ENCODE data around the gene SMARCD1.
"Not testable (repeated sequence)": the region's sequence is repeated elsewhere in the genome, so short reads cannot be mapped to it uniquely, and the experiment has no call there.

SMARCD1 gene

DNA sequence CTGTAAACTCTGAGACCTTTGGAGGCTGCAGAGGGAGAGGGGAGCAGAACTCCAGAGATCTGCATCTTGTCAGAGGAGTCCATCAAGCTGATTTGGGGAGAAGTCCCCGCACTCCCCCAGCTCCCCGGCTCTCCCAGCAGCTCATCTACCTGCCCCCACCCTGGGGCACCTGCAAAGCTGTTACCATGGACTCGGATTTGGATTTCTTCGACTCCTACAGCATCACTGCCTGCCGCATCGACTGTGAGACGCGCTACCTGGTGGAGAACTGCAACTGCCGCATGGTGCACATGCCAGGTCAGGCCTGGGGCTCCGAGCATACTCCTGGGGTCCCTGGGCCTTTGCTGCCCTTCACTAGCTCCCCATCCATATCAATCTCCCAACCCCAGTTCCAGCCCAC, 6.9 kb upstream of the SMARCD1 start:
- no peak for DNase-seq

DNA sequence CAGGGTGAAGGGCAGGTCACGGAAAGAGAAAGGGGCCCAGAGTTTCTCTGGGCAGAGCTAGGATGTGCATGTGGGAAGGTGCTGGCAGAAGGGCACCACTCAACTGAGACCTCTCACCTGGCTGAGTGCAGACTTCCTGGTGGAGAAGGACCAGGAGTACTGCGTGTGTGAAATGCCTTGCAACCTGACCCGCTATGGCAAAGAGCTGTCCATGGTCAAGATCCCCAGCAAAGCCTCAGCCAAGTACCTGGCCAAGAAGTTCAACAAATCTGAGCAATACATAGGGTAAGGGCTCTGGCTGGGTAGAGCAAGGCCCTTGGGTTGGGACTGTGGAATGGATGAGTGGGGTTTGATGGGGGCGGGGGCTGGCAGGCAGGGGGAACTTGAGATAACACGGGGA, 5.4 kb upstream of the SMARCD1 start:
- no peak for DNase-seq

DNA sequence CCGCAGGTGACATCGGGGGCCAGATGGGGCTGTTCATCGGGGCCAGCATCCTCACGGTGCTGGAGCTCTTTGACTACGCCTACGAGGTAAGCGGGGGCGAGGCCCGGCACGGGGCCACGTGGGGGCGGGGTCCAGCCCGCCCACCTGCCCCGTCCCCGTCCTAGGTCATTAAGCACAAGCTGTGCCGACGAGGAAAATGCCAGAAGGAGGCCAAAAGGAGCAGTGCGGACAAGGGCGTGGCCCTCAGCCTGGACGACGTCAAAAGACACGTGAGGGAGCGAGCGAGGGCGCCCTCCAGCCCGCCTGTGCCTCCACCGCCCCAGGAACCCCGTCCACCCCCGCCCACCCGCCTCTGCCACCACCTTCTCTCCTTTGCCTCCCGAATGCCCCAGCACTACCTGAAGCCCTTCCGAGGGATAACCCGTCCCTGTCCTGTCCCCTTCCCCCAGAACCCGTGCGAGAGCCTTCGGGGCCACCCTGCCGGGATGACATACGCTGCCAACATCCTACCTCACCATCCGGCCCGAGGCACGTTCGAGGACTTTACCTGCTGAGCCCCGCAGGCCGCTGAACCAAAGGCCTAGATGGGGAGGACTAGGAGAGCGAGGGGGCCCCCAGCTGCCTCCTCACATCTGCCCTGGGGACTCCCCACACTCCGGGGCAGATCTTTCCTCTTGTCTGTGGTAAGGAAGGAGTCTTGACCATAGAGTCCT, 3.9 kb upstream of the SMARCD1 start:
- no peak for DNase-seq

DNA sequence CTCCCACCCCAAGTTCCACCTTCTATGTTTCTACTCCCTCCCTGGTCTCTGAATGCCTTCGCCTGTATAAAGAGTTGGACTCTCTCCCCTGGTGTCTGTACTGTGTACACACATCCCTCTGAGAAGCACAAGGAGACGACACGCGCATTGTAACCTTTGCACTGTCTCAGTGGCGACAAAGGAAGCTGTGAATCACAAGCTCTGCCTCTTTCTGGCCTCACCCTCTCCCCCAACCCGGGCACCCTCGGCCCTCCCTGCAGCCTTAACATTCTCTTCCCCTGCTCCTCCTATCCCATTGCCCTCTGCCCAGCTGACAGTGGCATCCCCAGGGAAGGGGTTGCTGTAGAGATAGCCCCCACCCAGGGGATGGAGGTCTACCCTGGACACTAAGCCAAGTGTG, 2.5 kb upstream of the SMARCD1 start:
- no peak for DNase-seq

DNA sequence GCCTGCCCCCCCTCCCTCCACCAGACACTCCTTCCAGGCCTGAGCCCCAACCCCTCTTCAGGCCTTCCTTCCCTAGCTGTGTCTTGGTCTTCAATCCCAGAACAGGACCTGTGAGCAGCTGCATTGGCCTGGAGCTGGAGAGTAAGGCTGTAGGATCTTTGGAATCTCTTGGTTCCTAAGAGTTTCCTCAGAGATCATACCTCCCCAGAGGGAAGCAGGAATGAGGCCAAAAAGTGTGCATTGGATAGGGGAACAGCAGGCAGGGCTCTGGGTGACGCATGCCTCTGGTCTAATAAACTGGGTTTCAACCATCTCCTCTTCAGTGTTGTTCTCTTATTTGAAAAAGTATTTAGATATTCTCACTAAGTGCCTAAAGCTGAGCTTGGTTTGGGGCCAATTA, 1.8 kb upstream of the SMARCD1 start:
- no peak for DNase-seq

DNA sequence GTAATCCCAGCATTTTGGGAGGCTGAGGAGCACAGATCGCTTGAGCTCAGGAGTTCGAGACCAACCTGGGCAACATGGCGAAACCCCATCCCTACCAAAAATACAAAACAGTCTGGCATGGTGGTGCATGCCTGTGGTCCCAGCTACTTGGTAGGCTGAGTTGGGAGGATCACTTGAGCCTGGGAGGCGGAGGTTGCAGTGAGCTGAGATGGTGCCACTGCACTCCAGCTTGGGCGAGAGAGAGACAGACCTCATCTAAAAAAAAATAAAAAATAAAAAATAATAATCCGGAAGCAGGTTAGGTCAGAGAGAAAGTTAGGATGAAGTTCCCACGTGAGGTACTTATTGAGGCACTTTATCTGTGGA, 750 bp upstream of the SMARCD1 start:
- not testable (repeated sequence) for DNase-seq

DNA sequence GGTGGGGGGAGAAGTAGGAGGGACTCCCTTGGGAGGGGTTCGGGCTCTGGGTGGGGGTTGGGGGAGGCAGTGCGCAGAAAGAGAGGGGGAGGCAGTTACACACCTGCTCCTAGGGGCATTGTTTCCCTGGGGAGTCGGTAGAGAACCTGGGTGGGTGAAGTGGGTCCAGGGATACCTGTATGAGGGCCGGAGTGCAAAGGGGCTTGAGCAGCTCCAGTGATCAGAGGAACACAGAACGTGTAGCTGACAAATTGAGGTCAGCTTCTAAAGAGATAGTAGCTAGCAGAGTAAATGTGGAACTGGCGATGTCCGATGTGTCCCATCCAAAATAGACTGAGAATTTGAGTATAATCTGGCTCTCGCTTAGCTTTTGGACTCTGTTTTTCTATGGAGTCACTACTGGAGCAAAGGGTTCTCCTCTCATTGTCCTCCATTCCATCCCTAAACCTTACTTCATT, 502 bp downstream of the SMARCD1 start:
- no peak for DNase-seq

DNA sequence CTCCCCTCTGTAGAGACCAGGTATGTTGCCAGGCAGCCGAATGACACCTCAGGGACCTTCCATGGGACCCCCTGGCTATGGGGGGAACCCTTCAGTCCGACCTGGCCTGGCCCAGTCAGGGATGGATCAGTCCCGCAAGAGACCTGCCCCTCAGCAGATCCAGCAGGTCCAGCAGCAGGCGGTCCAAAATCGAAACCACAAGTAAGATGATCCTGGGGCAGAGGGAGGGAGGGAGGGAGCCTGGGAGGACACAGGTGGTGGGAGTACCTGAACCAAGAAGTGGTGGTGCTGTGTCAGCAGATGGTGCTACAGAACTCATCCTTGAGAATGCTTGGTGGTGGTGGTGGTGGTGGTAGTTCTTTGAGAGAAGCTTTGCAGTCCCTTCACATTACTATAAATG, 1.0 kb downstream of the SMARCD1 start:
- no peak for DNase-seq

DNA sequence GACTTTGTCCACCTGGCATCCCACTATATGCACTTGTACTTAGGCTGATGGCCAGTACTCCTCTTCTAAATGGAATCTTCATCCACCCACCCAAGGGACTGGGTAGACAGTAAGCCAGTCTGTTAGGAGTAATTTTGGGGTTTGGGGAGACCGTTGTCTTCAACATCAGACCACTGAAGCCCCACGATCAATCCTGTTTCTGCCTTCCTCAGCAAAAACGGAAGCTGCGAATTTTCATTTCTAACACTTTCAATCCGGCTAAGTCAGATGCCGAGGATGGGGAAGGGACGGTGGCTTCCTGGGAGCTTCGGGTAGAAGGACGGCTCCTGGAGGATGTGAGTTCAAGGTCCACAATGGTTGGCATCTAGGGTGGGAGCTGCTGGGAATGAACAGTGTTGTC, 2.0 kb downstream of the SMARCD1 start:
- DNase-seq, result no peak

DNA sequence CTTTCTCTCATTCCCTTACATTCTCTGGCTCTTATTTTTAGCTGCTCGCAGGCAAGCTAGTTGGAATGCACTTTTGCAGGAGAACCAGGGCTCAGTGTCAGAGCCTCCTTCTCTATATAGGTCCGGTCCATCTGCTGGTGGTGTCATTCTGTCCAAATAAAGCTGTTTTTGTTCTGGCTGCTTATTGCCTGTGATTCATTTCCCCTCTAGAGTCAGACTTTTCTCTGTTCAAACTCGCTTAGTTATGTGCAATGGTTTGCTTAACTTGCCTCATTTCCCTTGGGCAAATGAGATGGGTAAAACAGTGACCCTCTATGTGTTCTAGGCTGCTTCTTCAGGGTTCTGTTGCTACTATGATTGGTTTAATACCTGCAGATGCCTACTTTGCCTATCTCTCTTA, 2.9 kb downstream of the SMARCD1 start:
- no peak for DNase-seq

DNA sequence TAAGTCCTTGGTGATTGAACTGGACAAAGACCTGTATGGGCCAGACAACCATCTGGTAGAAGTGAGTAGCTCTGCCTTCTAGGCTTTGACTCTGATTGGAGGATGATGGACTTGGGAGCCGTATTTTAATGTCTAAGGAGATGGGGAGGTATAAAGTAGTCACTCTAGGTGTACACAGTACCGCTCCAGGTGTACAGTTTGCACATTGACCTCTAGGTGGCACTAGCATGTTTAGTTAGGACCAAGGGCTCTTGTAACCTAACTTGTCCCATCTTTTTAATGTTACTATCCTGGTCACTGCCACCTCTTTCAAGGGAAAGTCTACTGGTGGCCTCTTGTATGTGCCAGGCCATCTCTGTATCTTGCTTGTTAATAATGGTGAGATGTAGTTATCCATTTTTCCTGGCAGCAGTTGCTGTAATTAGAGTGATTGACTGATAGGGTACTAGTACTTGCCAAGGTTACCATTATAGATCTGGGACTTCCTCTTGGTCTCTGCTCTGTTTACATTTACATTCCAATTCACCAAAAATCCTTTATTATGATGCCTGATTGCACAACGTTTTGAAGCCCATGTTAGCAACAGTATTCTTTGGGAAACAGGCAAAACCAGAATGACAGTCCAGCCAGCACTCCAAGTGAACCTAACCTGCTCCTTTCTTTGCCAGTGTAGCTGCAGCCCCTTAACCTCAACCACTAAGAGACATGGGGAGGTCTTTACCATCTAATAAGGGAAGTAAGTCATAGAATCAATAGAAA, 3.6 kb downstream of the SMARCD1 start:
- DNase-seq, result peak; percentile 51

DNA sequence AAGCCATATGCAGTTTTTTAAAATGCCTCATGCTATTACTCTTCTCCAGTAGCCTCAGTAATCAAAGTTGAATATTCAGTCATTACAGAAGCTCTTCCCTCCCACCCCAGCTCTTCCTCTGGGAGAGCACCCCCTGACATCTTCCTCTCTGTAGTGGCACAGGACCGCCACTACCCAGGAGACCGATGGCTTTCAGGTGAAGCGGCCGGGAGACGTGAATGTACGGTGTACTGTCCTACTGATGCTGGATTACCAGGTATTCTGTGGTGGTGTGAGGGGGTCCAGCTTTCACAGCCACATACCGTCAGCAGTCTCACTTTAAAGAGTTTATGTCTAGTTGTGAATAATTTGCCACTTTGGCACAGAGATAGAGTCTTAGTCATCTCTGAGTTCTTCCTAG, 4.6 kb downstream of the SMARCD1 start:
- no peak for DNase-seq

DNA sequence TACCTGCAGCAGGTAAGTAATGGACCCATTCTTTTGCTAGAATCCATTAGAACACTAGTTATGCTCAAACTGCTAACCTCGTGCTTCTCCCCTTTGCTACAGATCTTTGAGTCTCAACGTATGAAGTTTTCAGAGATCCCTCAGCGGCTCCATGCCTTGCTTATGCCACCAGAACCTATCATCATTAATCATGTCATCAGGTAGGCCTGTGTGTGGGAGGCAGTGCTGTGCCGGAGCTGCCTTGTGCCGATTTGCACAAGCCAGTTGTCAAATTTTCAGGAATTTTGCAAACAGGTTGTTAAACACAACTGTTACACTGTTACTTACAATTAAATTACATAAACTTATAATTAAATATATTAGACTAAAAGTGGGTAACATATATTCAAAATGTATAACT, 5.2 kb downstream of the SMARCD1 start:
- DNase-seq, result no peak

DNA sequence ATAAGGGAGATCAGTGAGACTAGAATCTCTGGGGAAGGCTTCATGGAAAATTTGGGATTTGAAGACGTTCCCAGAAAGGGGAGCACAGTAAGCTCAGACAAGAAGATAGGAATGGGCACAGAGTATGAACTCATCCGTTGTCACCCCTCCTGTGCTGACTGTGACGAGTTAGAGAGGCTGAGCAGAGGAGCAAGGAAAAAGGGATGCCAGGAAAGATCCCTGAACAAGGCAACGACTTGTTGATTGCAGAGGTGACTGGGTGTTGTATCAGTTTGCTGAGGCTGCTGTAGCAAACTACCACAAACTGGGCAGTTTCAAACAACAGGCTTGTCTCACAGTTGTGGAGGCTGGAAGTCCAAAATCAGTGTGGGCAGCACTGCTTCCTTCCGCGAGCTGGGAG, 12.8 kb downstream of the SMARCD1 start:
- no peak for DNase-seq

DNA sequence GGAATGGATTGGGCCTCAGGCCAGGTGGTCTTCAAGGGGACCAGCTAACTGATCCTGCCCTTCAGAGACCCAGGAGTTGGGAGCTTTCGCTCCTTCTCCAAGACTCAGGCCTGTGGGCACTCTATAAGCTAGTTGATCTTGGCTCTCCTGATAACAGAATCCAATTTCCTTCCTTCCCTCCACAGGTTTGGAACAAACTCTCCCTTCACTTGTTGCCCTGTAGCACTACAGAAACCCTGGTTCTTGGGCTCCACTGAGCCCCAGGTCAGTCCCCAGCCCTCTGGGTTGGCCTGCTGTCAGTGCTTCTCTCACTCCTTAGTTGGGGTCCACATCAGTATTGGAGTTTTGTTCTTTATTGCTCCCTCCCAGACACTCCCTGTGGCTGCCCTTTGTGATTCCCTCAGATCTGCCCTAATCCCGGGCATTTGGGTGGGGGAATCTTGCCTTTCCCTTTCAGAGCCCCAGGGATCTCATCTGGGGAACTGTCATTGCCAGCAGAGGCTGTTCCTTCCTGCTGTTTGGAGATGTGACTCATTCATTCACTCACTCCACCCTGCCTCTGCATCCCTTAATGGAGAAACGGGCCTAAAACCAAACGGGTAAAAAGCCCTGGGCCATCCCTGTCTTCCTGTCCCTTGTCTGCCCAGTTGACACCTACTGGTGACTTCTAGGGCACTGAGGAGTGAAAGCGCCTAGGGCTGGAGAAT, 14.3 kb downstream of the SMARCD1 start:
- DNase-seq, result no peak

DNA sequence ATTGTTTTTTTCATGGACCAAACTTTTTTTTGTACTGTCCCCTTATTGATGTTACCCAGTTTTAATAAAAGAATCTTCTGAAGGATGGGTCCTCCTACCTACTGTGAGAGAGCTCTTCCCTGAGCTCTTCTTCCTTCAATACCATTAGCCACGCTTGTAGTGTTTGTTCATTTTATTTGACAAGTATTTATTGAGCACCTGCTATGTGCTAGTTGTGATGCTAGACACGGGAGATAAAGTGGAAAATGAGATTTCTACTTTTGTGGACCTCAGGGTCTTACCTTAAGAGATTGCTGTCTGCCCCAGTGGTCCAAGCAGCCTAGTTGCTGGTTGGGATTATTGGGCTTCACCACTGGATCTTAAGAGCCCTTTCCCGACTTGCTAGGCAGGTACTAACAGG, 15.4 kb downstream of the SMARCD1 start:
- no peak for DNase-seq

DNA sequence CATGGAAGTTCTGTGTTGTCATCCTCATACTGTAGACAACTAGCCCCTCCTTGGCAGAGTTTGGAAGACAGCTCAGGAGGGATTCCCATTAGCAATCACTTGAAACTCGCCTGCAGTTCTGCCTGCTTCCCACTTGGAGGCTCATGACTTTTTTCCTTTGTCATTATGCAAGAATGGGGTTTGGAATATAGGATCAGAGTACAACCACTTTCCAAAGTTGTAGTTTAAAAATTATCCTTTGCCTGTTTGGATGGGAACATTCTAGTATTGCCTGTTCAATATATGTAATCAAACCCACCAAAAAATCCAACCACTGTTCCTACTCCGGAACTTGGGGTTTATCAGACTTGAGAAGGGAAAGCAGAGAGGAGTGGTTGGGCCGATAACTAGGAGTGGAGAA, 16.5 kb downstream of the SMARCD1 start:
- DNase-seq, result no peak

DNA sequence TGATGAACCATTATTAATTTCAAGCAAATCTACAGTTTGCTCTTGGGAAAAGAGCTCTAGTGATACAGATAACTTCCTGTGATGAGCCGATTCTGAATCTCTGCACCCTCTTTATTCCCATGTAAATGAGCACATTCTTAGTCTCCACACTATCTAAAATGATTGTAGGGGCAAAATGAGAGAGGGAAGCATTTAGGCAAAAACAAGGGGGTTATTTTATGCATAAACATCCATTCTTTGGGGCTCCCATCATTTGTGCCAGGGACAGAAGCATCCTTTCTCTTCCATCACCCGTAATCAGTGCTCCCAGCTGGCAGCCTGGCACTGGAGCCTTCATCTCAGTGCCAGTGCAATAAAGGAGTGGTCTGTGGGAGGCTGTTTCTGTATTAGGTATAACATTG, 17.0 kb downstream of the SMARCD1 start:
- no peak for DNase-seq

DNA sequence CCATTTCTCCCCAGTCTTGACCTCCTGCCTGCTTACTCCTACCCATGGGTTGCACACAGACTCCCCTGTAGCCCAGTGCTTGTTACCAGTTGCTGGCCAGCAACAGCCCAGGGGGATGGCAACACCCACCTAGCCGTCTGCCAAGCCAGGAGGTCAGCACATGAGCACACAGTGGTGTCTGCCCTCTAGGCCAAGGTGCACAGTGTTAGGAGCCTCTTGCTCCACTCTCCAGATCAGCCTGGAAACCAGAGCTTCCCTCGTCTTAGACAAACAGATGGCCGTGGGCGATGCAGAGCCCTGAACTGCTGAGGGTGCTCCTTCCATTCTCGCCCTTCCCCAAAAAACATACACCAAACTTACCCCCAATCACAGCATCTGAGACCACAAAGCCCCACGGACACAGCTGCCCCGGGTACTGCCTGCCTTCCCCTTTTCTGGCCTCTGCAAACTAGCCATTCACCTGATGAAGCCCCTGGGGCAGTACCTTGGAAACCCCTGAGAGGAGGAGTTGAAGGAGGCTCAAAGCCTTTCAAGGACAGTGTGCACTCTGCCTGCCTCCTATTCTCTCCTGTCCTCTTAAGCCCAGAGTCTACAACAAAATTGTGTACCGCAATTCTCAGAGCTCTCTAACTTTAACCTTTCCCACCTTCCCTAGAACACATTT, 17.6 kb downstream of the SMARCD1 start:
- no peak for DNase-seq

DNA sequence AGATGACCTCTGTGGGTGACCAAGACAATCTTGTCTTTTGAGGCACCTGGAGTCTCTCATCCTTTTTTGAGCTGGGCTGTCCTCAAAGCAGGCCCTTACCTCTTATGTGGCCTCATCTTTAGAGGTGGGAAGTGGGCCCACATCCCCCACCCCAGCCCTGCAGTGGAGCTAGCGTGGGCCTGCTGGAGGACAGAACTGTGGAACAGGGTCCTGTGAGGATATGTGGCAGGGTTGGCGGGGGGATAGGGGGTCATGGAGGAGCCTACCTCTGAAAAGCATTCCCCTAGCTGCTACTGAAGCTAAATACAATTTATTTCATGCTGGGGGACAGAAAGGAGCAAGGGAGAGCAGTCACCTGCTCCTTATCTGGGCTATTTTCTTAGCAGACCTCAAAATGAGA, 18.2 kb downstream of the SMARCD1 start:
- no peak for DNase-seq

DNA sequence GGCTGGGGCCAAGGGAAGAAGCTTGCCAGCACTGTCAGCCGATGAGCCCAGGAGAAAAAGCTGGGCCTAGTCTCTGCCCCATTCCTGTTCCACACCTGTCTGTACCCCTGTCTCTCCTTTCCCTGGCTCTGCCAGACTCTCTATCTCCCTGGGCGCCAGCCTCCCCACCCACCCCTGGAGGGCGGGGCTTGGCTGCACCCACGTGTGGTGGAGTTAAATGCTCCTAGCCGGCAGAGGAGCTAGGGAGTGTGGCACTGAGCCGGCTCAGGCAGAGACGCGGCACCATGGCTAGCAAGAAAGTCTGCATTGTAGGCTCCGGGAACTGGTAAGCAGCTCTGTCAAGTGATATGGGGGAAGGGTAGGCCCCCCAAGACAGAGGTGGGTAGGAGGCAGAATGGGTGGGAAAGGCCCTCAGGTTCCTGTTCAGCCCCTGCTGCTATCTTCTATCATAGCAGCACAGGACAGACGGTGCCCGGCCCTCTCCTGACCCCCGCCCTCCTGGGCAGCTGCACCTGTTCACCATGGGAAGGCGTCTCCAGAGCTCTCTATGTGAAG, 18.7 kb downstream of the SMARCD1 start, which contains the start of gene GPD1:
GPD1 (plus strand) TSS at position 242 of the 555 bp plus-strand sequence; CDS start at position 285, 43 bp downstream.
- DNase-seq, result peak; percentile 42

DNA sequence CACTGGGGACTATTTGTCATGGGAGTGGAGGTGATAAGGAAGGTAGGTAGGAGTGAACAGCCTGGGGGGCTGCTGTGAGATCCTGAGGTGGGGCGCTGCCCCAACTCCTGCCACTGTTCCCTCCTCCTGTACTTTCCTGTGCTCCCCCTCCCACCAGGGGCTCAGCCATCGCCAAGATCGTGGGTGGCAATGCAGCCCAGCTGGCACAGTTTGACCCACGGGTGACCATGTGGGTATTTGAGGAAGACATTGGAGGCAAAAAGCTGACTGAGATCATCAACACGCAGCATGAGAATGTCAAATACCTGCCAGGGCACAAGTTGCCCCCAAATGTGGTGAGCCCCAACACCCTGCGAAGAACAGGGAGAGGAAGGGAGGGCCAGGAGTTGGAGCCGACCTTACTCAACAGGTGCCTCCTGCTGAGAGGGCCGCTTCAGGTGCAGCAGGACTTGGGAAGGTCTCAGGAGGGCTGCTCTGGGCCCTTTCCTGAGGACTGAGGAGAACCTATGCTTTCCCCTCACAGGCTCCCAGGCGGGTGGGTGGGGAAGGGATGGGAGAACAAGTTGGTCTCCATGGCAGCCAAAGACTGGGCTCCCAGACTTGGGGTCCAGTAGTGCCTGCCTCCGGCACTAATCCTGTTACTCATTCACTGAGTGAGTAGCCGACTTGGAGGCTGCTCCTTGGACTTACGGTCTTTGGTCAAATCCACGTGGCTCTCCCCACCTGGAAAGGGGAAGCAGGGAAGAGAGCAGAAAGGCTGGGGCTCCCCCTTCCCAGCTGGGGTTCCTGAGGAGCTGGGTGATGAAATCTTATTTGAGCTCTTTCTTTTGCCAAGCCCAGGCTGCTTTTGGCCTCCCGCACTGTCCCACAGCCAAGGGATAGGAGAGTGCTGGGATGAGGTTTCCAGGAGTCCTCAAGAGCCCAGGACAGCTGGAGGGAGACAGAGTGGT, 19.6 kb downstream of the SMARCD1 start:
- DNase-seq, result no peak
